NCI-H128 (cell line): ENCODE data around the gene COX4I2.
"Not testable (repeated sequence)": the region's sequence is repeated elsewhere in the genome, so short reads cannot be mapped to it uniquely, and the experiment has no call there.

Source experiments
- DNase-seq: peaks from one replicate; lab custom pipeline; 2025; ENCODE audit not compliant: unreplicated experiment; lab: John Stamatoyannopoulos, UW

Gene COX4I2

DNA sequence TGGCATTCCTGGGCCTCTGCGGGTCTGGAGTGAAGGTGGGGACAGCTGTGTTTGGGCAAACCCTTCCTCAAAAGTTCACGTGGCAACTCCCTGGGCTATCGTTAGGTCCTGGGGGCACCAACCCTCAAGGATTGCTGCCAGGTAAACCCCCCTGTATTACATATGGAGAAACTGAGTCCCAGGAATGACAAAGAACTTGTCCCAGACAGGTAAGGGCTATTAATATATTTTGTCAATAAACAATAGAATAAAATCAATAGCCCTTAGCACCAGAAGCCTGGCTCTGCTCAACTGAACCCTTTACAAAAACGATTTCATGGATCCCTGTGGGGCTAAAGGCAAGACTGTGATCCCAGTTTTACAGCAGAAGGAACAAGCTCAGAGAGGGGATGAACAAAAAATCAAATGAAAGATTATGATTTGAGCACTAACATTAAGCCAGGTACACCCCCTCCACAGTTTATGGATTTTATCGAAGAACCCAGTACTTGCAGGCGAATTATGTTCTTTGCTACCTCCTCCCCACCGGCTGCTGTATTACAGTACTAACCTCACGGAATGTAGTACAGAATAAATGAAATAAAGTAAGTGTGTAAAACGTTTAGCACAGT, 30.0 kb upstream of the COX4I2 start:
- no peak for DNase-seq

DNA sequence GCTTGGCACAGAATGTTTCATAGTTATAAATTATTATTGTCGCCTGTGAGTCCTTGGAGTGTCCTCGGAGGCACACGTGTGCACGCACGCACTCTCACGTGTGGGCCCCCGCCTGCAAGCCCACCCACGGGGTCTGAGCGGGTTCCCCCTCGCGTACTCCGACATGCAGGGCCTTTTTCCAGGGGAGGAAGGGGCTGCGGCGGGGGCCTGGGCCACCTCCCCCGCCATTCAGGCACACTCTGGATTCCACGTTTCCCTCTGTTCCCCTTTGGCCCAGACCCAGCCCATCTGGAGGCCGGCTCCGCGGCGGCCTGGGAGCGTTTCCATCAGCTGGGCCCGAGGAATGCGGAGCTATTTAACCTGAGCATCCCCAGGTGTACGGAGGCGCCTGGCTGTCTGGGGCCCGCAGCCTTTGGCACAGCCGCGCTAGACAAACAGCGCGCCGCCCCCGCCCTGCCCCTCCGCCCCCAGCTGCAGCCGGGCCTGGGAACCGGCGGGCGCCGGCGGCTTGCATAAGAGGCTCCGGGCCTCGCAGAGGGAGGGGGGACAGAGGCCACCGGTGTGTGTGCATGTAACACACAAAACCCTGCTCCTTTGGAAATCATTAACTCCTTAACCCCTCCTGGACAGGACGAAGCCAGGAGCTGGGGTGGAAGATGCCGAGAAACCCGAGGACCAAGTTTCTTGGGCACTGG, 29.3 kb upstream of the COX4I2 start:
- peak; percentile 82 for DNase-seq

DNA sequence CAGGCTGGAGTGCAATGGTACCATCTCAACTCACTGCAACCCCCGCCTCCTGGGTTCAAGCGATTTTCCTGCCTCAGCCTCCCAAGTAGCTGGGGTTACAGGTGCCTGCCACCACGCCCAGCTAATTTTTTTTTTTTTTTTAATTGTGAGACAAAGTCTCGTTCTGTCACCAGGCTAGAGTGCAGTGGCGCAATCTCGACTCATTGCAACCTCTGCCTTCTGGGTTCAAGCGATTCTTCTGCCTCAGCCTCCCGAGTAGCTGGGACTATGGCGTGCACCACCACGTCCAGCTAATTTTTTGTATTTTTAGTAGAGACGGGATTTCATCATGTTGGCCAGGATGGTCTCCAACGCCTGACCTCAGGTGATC, 25.5 kb upstream of the COX4I2 start:
- DNase-seq: not testable (repeated sequence)

DNA sequence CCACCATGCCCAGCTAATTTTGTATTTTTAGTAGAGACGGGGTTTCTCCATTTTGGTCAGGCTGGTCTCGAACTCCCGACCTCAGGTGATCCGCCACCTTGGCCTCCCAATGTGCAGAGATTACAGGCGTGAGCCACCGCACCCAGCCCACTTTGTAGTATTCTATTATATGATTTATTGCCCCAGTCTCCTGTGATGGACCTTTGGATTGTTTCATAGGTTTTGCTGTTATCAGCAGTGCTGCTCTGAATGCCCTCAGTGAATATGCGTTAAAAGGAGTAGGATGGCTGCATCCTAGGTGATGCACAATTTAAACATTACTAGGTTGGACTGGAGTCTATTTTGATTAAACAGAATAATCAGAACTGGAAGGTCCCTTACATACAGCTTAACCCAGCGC, 22.3 kb upstream of the COX4I2 start:
- no peak for DNase-seq

DNA sequence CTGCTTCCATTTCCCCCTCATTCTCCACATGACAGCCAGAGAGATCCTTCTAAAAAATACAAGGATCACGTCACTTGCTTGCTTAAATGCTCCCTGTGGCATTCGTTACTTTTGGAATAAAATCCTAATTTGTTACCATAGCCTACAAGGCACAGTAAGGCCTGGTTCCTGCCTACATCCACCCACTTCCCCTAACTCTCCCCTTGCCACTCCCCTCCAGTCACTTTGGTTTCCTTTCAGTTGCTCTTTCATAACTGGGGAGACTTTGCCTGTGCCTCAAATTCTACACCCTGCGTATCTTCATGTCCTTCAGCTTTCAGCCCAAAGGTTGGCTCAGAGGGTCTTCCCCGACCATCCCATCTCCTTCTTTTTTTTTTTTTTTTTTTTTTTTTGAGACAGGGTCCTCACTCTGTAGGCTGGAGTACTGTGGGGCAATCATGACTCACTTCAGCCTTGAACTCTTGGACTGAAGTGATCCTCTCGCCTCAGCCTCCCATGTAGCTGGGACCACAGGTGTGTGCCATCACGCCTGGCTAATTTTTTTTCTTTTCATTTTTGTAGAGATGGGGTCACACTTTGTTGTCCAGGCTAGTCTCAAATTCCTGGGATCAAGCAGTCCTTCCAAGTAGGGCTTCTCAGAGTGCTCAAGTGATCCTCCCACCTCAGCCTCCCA, 20.1 kb upstream of the COX4I2 start:
- DNase-seq: no peak

DNA sequence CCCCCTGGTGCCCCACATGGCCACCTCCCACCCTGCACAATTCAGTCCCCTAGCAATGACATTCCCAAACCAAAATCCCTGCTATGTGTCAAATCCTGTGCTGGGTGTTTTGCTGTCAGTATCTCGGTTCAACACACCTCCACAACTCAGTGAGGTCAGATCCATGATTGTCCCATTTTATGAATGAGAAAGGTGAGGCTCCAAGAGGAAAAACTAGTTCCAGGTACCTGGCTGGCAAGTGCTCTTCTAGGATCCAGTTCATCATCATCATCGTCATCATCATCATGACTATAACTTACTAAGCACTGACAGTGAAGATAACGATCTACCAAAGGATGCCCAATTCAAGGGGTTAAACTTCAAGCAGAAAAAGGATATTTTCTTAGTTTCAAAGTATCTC, 17.5 kb upstream of the COX4I2 start:
- DNase-seq: no peak

DNA sequence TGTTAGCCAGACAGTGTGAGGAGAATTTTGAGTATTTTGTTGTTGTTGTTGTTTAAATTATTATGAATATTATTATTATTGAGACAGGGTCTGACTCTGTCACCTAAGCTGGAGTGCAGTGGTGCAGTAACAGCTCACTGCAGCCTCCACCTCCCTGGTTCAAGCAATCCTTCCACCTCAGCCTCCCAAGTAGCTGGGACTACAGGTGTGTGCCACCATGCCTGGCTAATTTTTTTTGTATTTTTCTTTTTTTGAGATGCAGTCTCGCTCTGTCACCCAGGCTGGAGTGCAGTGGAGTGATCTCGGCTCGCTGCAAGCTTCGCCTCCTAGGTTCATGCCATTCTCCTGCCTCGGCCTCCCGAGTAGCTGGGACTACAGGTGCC, 14.6 kb upstream of the COX4I2 start:
- not testable (repeated sequence) for DNase-seq

- not testable (repeated sequence) for DNase-seq
These were observed 11.2 kb upstream of the COX4I2 start for GRCh38 chr20:31626534-31626933.

- not testable (repeated sequence) for DNase-seq
These were observed 9.7 kb upstream of the COX4I2 start for GRCh38 chr20:31628057-31628456.

GRCh38 chr20:31630187-31630790, 7.4 kb upstream of the COX4I2 start:
- DNase-seq: no peak

DNA sequence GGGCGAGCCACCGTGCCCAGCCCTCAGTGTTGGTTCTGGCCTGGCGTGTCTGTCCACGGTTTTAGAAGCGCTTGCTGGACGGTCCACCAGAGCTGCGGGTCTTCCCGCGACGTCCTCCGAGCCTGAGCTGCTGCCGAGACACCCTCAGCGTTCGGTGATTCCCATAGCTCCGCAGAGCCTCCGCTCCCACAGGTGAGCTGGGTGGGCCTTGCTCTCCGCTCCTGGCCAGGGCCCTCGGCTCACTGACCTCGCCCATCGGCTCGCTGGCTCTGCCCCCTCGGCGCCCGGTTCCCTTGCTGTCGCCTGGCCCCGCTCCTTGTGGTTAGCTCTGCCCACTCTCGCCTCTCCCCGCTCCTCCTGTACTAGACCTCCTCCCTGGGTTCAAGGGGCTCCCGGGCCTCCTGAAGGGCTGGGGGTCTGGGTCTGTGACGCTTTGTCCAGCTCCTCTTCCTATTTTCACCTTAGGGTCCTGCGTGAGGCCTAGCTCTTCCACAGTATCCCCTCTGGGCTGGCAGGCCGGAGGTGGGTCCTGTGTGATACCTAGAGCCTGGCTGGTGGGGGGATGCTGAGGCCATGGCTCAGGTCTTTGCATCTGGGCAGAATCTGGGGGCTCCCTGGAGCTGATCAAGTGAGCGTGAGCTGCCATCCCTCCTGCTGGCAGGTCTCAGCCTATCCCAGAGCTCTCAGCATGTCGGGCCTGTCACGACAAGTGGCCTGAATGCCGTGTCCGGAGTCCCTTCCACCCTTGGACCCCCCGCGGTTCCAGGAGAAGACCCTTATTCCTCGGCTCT, 5.0 kb upstream of the COX4I2 start:
- no peak for DNase-seq

DNA sequence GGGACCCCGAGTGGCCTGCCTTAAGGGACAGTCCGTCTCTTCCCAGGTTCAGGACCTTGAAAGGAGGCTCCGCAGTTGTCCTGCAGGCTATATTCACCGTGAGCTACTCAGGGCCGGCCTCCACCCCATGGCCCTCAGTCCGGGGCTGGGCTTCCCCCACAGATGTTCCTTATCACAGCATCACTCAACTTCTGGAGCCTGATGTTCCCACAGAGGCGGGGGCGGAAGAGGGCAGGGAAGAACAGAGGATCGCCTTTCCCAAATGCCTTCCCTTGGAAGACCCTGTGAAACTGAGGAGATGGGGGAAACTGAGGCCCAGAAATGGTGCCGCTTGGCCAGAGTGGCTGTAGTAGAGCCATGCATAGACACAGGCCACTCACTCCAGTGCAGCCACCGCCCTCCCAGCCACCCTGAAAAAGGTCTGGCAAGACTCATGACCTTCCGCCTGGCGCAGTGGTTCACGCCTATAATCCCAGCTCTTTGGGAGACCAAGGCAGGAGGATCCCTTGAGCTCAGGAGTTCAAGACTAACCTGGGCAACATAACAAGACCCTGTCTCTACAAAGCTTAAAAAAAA, 4.3 kb upstream of the COX4I2 start:
- DNase-seq: no peak

GRCh38 chr20:31638317-31638716, 605 bp downstream of the COX4I2 start:
- no peak for DNase-seq

DNA sequence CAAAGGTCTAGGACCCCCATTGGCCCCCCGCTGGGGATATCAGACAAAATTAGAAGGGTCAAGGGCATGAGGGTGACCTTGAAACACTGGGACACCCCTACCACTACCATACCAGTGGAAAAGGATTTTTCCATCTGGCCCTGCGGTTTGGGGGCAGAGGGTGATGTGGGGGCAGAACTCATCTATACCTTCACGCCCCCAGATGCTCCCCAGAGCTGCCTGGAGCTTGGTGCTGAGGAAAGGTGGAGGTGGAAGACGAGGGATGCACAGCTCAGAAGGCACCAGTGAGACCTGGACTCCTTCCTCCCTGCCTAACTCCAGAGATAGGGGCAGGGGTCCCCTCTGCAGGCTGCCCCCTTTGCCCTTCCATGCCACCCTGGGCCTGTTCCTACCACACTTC, 1.1 kb downstream of the COX4I2 start:
- DNase-seq: no peak

DNA sequence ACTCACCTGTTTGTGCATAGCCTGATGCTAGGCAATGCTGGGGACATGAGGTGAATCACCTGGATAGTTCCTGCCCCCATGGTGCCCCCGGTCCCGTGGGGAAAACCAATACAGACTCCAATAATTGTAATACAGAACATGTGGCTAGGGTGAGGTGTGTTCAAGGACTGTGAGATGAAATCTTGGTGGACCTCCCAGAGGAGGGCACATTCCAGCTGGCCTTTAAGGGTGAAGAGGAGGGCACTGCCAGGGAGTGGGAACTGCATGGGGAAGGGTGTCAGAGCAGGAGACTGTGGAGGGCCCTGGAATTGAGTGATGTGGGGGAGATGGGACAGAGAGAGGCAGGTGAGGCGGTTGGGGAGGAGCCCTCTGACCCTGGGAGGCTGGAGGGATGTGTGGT, 2.5 kb downstream of the COX4I2 start:
- no peak for DNase-seq

DNA sequence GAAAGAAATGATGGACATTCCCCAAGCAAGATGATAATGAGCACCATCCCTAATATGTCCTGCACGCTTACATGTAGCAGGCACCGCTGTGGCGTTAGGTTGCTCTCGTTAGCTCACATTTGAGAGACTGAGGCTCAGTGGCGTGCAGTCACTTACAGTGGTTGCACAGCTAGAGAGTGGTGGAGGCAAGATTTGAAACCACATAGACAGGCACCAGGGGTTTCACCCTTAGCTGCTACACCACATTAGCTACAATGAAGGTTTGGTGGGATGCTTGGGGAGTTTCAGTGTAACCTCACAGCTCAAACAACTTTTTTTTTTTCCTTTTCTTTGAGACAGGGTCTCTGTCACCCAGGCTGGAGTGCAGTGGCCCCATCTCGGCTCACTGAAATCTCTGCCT, 3.7 kb downstream of the COX4I2 start:
- no peak for DNase-seq

- no peak for DNase-seq
These were observed 5.1 kb downstream of the COX4I2 start for GRCh38 chr20:31642837-31643236.

DNA sequence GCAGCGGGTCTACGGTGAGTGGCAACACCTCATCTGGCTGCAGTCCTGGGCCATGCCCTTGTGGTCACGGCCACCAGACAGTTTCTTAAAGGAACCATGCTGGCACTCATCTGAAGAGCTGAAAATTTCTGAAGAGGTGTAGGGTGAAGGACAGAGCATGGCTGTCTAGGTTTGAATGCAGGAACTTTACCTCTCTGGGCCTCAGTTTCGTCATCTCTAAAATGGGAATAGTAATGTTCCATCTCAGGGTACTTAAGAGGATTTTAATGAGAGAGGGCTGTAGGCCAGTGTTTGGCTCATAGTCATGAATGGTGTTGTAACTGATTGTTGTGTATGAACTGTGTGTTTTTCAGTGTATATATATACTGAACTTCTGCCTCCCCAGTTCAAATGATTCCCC, 5.8 kb downstream of the COX4I2 start:
- DNase-seq: no peak

DNA sequence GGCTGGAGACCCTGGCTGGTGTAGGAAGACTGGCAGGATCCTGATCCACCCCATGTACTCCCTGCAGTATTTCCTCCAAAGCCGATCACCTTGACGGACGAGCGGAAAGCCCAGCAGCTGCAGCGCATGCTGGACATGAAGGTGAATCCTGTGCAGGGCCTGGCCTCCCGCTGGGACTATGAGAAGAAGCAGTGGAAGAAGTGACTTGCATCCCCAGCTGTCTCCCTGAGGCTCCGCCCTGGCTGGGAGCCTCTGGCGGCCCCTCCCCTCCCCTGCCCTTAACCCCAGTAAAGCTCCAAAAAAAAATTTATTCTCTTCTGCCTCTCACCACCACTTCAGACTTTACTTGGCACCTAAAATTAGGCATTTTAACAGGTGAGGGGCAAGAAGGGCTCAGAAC, 7.0 kb downstream of the COX4I2 start:
- DNase-seq: no peak

- not testable (repeated sequence) for DNase-seq
These were observed 10.4 kb downstream of the COX4I2 start for GRCh38 chr20:31648104-31648503.

GRCh38 chr20:31652917-31653396, 15.2 kb downstream of the COX4I2 start:
- DNase-seq: no peak
